ENCODE data around the gene CYB5RL.

CYB5RL gene

DNA sequence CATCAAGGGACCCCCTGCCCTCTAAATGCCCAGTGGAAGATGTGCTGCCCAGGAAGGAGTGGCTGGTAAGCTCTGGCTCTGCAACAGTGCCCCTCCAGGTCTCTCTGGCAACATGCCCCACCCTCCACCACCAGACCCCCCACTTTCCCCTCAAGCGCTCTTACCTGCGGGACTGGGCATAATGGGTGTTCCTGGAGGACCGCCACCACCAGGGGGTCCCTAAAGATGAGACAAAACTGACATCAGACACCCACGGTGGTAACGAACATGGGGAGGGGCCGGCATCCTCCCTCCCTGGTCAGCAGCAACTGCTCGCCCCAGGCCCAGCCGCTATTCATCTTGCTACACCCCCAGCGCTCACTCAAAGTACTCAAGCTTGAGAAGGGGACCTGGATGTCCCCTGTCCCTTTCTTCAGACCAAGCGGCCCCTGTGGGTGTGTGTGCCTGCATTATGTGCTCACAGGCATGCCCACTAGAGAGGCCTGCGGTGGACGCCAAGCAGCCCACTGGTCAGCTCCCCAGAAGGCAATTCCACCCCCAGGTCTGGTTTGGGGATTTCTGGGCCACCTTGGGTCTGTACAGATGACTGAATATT, 41.0 kb upstream of the CYB5RL start:
- TF ChIP-seq SIN3A (IDR thresholded peaks at IDR 0.05; ENCODE audit: borderline replicate concordance, insufficient read depth, low read length) (no peak), TAF1 (IDR thresholded peaks at IDR 0.05; ENCODE audit: borderline replicate concordance, insufficient read depth, low read length) (no peak), POLR2AphosphoS5 (IDR thresholded peaks at IDR 0.05; ENCODE audit: low read depth, low read length) (no peak), FOXP2 (optimal IDR thresholded peaks at IDR 0.05; ENCODE audit: borderline replicate concordance, extremely low read depth, extremely low read length, insufficient read depth) (no peak)
- TF ChIP-seq, protein P1, sequence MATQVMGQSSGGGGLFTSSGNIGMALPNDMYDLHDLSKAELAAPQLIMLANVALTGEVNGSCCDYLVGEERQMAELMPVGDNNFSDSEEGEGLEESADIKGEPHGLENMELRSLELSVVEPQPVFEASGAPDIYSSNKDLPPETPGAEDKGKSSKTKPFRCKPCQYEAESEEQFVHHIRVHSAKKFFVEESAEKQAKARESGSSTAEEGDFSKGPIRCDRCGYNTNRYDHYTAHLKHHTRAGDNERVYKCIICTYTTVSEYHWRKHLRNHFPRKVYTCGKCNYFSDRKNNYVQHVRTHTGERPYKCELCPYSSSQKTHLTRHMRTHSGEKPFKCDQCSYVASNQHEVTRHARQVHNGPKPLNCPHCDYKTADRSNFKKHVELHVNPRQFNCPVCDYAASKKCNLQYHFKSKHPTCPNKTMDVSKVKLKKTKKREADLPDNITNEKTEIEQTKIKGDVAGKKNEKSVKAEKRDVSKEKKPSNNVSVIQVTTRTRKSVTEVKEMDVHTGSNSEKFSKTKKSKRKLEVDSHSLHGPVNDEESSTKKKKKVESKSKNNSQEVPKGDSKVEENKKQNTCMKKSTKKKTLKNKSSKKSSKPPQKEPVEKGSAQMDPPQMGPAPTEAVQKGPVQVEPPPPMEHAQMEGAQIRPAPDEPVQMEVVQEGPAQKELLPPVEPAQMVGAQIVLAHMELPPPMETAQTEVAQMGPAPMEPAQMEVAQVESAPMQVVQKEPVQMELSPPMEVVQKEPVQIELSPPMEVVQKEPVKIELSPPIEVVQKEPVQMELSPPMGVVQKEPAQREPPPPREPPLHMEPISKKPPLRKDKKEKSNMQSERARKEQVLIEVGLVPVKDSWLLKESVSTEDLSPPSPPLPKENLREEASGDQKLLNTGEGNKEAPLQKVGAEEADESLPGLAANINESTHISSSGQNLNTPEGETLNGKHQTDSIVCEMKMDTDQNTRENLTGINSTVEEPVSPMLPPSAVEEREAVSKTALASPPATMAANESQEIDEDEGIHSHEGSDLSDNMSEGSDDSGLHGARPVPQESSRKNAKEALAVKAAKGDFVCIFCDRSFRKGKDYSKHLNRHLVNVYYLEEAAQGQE (IDR thresholded peaks at IDR 0.05; ENCODE audit: insufficient read depth in 1 of 2, low read depth in 2 of 2, low read length in 2 of 2), result no peak

DNA sequence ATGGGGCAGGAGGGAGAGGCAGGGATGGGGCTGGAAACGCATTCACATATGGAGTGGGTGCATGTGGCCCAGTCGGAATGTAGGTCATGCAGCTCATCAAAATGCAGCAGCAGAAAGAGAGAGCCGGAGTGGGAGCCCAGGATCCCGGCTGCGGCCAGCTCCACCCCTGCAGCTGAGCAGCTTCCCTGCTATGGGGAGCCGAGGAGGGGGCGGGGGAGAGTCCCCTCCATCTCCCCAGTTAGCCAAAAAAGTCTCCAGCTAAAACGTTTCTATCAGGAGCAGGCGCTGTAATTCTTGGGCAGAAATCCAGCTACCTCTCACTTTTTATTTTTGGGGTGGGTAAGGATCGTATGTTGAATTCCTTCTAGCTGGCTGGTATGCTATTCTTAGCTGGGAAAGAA, 39.8 kb upstream of the CYB5RL start:
- TF ChIP-seq, protein P1 (IDR thresholded peaks at IDR 0.05; ENCODE audit: insufficient read depth in 1 of 2, low read depth in 2 of 2, low read length in 2 of 2), result no peak
- TF ChIP-seq POLR2AphosphoS5 (IDR thresholded peaks at IDR 0.05; ENCODE audit: low read depth, low read length) (no peak), FOXP2 (optimal IDR thresholded peaks at IDR 0.05; ENCODE audit: borderline replicate concordance, extremely low read depth, extremely low read length, insufficient read depth) (no peak), SIN3A (IDR thresholded peaks at IDR 0.05; ENCODE audit: borderline replicate concordance, insufficient read depth, low read length) (no peak), TAF1 (IDR thresholded peaks at IDR 0.05; ENCODE audit: borderline replicate concordance, insufficient read depth, low read length) (no peak)

DNA sequence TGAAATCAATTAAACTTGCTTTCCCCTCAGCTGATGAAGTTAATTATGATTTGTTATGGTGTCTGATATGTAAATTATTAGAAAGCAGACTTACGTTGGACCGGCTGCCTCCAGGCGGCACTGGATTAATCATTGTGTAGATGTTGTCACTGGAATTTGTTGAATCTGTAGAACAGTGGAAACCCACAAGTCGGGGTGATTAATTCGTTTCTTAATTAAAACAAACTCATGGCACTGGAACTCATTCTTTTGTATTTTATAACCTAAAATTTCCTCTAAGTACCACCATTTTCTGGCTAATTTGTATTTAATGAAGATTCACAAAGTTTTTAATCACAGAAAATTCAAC, 39.2 kb upstream of the CYB5RL start:
- no peak for TF ChIP-seq FOXP2 (optimal IDR thresholded peaks at IDR 0.05; ENCODE audit: borderline replicate concordance, extremely low read depth, extremely low read length, insufficient read depth)

DNA sequence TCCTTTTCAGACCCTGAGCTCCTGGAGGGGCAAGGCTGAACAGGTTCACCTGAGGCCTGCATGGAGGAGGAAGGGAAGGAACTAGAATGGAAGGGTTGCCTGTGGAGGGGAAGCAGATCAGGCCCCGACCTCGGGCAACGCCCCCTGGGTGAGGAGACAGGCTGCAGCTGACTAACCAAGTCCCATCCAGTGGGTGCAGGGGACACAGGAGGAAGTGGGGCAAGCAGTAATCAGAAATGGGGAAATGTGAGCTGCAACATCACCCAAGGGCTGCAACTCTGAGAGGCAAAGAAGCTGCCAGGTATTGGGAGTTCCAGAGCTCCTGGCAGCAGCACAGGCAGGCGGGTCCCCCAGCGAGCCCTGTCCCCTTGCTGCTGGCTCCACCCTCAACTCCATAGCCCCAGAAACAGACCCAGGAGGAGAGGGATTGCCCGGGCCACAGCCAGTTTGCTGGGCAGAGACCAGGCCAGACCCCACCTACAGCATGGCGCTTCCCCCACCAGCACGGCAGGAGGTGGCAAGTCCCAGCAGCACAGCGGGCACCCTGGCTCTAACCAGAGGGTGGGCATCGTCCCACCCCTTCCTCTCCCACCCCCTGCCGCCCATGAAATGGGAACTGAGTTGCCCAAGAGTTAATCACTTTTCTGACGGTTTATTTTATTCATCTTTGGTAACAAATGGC, 38.7 kb upstream of the CYB5RL start:
- TF ChIP-seq FOXP2 (optimal IDR thresholded peaks at IDR 0.05; ENCODE audit: borderline replicate concordance, extremely low read depth, extremely low read length, insufficient read depth) (no peak), POLR2AphosphoS5 (IDR thresholded peaks at IDR 0.05; ENCODE audit: low read depth, low read length) (no peak), TAF1 (IDR thresholded peaks at IDR 0.05; ENCODE audit: borderline replicate concordance, insufficient read depth, low read length) (no peak), SIN3A (IDR thresholded peaks at IDR 0.05; ENCODE audit: borderline replicate concordance, insufficient read depth, low read length) (no peak)
- TF ChIP-seq, protein P1 (IDR thresholded peaks at IDR 0.05; ENCODE audit: insufficient read depth in 1 of 2, low read depth in 2 of 2, low read length in 2 of 2), result no peak

DNA sequence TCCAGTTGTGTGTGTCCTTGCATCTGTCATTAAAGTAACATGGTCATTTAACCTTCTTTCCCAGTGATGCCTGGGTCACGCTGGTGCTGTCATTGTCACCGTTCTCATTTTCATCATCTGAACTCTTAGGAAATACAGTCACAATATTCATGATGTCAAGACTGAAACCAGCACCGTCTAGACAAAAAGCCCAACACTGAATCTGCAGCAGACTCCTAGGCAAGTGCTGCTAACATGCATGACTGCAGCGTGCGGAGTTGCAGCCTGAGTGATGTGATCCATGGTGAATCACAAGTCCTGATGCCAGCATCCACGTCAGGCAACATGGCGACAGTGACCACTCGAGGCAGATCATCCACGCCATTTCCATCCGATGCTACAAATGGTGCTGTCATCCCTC, 37.8 kb upstream of the CYB5RL start:
- no peak for TF ChIP-seq POLR2AphosphoS5 (IDR thresholded peaks at IDR 0.05; ENCODE audit: low read depth, low read length)

DNA sequence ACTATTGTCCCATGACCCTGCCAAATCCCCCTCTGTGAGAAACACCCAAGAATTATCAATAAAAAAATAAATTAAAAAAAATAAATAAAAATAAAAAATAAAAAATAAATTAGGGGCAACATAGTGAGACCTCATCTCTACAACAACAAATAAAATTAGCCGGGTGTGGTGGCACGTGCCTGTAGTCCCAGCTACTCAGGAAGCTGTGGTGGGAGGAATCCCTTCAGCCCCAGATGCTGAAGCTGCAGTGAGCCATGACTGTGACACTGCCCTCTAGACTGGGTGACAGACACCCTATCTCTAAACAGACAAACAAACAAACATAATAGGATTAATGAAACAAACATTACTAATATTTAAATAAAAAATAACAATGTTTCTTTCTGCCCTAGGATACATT, 34.5 kb upstream of the CYB5RL start:
- TF ChIP-seq, protein P1 (IDR thresholded peaks at IDR 0.05; ENCODE audit: insufficient read depth in 1 of 2, low read depth in 2 of 2, low read length in 2 of 2), result no peak
- TF ChIP-seq SIN3A (IDR thresholded peaks at IDR 0.05; ENCODE audit: borderline replicate concordance, insufficient read depth, low read length) (no peak), POLR2AphosphoS5 (IDR thresholded peaks at IDR 0.05; ENCODE audit: low read depth, low read length) (no peak), FOXP2 (optimal IDR thresholded peaks at IDR 0.05; ENCODE audit: borderline replicate concordance, extremely low read depth, extremely low read length, insufficient read depth) (no peak), TAF1 (IDR thresholded peaks at IDR 0.05; ENCODE audit: borderline replicate concordance, insufficient read depth, low read length) (no peak)

Measured in PFSK-1 (cell line).